ENCODE data around the gene RIPOR2.

The RIPOR2 gene

GRCh38 chr6:24963887-24964570, 28.3 kb upstream of the RIPOR2 start:
- TF ChIP-seq GATA2 (IDR thresholded peaks at IDR 0.05; ENCODE audit: low read depth, low read length) (no peak), GATA3 (IDR thresholded peaks at IDR 0.05; ENCODE audit: low read depth, low read length) (no peak)

DNA sequence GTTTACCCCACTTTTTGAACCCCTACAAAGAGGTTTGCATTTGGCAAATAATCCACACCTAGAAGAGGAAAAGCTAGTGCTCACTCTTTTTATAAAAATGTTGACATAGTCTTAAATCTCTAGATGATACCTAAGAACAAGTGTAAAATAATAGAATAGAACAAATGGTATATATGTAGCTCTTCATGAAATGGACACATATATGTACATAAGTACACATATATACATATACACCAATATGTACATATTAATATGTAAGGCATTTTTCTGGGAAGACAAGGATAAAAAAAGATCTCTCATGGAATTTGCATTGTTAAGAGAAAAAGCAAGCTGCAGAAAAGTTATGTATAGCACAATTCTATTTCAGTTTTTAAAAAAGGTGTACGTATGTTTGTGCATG, 27.6 kb upstream of the RIPOR2 start:
- no peak for TF ChIP-seq GATA3 (IDR thresholded peaks at IDR 0.05; ENCODE audit: low read depth, low read length)
- TF ChIP-seq GATA2 (IDR thresholded peaks at IDR 0.05; ENCODE audit: low read depth, low read length) = no peak

DNA sequence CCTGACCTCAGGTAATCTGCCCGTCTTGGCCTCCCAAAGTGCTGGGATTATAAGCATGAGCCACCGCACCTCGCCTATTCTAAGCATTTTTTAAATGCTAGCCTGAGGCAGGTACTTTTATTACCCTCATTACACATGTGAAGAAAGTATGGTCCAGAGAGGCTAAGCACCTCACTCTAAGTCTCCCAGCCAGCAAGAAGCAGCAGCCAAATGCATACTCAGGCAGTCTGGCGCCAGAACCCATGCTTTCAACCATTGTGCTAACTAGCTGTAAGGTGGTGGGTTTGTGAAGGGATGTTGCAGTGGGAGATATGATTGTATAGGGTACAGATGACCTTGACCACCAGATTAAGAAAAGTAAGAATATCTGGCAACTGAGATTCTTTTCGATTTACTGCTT, 26.1 kb upstream of the RIPOR2 start:
- TF ChIP-seq GATA2 (IDR thresholded peaks at IDR 0.05; ENCODE audit: low read depth, low read length) (no peak), GATA3 (IDR thresholded peaks at IDR 0.05; ENCODE audit: low read depth, low read length) (no peak)

- TF ChIP-seq GATA3 (IDR thresholded peaks at IDR 0.05; ENCODE audit: low read depth, low read length) (no peak), GATA2 (IDR thresholded peaks at IDR 0.05; ENCODE audit: low read depth, low read length) (no peak)
These were observed 25.3 kb upstream of the RIPOR2 start for GRCh38 chr6:24960991-24961475.

DNA sequence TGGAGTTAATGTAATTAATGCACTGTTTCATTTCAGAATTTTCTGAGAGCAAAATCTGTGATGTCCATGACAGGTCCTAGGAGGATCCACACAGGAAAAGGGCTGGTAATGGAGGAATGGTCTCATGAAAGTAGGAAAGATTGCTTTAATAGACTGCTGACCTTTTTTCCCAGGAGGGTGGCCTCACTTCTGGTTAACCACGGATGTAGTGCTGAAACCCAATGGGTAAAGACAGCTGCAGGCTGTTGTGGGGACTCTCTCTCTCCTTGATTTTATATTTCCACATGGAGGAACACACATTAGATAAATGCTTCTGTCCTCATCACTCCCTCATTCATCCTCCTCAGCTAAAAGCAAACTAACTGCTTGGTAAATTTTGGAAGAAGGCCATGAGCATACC, 23.6 kb upstream of the RIPOR2 start:
- TF ChIP-seq GATA3 (IDR thresholded peaks at IDR 0.05; ENCODE audit: low read depth, low read length) = no peak
- TF ChIP-seq GATA2 (IDR thresholded peaks at IDR 0.05; ENCODE audit: low read depth, low read length) = no peak

DNA sequence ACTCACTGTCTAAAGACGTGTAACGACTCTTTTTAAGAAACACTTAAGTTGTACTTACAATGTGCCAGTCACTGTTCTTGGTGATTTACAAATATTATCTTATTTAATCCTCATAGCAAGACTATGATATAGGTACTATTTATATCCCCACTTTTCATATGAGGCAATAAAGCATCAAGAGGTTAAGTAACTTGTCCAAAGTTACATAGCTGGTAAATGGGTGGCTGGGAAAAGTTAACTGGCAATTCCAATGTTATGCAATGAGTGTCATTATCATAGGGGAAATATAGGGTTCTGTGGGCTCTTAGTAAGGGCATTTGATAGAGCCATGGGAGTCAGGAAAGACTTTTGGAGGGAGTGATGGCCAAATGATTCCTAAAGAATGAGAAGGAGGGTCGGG, 21.4 kb upstream of the RIPOR2 start:
- TF ChIP-seq GATA3 (IDR thresholded peaks at IDR 0.05; ENCODE audit: low read depth, low read length) (no peak), GATA2 (IDR thresholded peaks at IDR 0.05; ENCODE audit: low read depth, low read length) (no peak)

DNA sequence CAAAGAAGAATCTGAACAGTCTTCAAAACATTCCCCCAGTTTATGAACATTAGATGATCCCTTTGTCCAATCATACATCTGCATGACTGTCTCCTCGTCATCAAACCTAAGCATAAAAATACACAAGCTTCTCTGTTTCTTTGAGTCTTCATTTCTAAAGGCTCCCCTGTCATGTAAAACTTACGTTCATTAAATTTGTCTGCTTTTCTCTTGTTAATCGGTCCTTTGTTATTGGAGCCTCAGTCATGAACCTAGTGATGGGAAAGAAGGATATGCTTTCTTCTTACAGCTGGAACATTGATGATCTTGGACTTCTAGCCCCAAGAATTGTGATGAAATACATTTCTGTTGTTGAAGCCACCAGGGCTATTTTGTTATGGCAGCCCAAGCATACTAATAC, 18.0 kb upstream of the RIPOR2 start:
- TF ChIP-seq GATA2 (IDR thresholded peaks at IDR 0.05; ENCODE audit: low read depth, low read length) (no peak), GATA3 (IDR thresholded peaks at IDR 0.05; ENCODE audit: low read depth, low read length) (no peak)

DNA sequence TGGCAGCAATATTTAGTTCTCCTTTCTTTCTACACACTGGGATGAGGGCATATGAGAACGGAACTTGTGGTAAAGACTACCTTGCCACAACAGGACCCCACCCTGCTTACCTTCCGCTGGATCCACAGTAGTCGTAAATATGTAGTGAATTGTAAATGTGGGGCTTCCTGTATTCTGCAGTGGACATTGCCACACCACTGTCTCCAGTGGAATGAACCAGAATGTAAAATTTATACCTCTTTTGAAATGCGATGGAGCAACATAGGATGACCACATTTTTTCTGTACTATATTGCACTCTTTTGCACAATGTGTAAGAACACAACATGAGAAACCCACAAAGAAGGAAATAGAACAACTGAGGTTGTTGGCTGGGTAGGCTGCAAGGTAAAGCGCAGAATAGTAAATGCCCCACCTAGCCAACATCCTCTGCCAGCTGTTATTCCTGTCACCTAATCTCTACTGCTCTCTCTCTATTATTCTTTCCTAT, 16.1 kb upstream of the RIPOR2 start:
- TF ChIP-seq GATA2 (IDR thresholded peaks at IDR 0.05; ENCODE audit: low read depth, low read length) (no peak), GATA3 (IDR thresholded peaks at IDR 0.05; ENCODE audit: low read depth, low read length) (no peak)

GRCh38 chr6:24950218-24950941, 14.6 kb upstream of the RIPOR2 start:
- TF ChIP-seq GATA2 (IDR thresholded peaks at IDR 0.05; ENCODE audit: low read depth, low read length) (no peak), GATA3 (IDR thresholded peaks at IDR 0.05; ENCODE audit: low read depth, low read length) (no peak)

- TF ChIP-seq GATA2 (IDR thresholded peaks at IDR 0.05; ENCODE audit: low read depth, low read length) (no peak), GATA3 (IDR thresholded peaks at IDR 0.05; ENCODE audit: low read depth, low read length) (no peak)
These were observed 13.3 kb upstream of the RIPOR2 start for GRCh38 chr6:24949020-24949569.

DNA sequence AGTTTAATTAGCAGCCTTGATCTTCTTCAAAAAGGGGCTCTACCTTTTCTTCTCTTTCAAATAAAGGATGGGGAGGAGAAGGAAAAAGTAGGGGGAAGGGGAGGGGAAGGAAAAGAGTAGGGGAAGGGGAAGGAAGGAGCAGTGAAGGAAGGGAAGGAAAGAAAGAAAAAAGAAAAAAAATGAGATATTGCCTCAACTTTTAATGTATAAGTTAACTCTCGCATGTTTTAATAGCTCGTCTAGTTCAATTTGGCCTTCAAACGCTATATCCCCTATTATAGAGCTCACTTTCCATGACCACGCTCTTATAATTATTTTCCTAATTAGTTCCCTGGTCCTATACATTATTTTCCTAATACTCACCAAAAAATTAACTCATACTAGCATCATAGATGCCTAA, 11.9 kb upstream of the RIPOR2 start:
- no peak for TF ChIP-seq GATA3 (IDR thresholded peaks at IDR 0.05; ENCODE audit: low read depth, low read length)

DNA sequence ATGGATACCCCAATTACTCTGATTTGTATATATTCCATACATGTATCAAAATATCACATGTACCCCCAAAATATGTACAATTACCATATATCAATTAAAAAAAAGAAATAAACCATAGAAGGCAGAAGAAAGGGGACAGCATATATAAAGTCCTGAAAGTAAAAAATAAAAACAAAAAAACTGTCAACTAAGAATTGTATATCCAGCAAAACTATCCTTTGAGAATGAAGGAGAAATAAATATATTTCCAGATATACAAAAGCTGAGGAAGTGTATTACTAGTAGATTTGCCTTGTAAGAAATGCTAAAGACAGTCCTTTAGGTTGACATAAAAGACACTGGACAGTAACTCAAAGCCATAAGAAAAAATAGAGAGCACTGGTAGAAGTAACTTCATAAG, 9.3 kb upstream of the RIPOR2 start:
- no peak for TF ChIP-seq GATA2 (IDR thresholded peaks at IDR 0.05; ENCODE audit: low read depth, low read length)
- no peak for TF ChIP-seq GATA3 (IDR thresholded peaks at IDR 0.05; ENCODE audit: low read depth, low read length)

DNA sequence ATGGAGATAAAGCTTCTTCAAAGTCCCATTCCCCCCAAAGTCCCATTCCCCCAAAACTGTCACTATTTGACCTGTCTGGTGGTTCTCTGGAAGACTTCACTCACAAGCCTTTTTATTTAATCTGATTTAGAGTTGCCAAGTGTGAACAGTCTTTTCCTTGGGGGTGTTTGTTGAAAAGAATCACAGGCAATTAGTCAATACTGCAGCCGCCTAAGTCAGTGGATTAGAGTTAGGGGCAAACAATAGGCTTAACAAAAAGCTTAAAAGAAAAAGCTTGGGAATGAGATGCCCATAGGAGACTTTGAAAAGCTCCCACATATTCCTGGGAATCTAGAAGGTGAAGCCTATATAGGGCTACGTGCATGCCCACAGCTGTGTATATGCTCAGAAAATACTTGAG, 8.0 kb upstream of the RIPOR2 start:
- TF ChIP-seq GATA3 (IDR thresholded peaks at IDR 0.05; ENCODE audit: low read depth, low read length) = no peak
- TF ChIP-seq GATA2 (IDR thresholded peaks at IDR 0.05; ENCODE audit: low read depth, low read length) = no peak

DNA sequence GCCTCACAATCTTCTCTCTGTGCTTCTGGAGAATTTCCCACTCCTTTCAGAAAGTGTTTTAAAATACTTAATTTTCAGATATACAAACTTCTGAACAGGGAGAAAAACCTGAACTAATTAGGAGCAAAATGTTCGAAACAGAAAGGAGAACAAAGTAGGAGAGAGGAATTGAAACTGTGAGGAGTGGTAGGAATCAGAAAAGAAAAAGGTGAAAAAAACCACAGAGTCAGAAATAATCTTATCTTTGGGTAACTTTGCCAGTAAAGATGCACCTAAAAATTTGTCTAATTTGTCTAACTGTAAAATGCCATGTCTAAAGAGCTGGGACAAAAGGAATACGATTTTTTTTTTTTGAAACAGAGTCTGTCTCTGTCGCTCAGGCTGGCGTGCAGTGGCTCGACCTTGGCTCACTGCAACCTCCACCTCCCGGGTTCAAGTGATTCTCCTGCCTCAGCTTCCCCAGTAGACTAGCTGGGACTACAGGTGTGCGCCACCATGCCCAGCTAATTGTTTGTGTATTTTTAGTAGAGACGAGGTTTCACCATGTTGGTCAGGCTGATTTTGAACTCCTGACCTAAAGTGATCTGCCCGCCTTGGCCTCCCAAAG, 4.7 kb upstream of the RIPOR2 start:
- TF ChIP-seq GATA3 (IDR thresholded peaks at IDR 0.05; ENCODE audit: low read depth, low read length) = no peak
- TF ChIP-seq GATA2 (IDR thresholded peaks at IDR 0.05; ENCODE audit: low read depth, low read length) = no peak

All from SH-SY5Y (cell line).